H1 (cell line): ENCODE data around the gene ST8SIA3.

ENCODE experiments used
- EZH2 ChIP-seq: fragments of 200-600 bp; sonication (generic); IDR thresholded peaks from 2 replicates; pipeline ENCODE4 v1.7.1; 2012; ENCODE audit warnings: low read depth, mild to moderate bottlenecking, moderate library complexity, low read length, inconsistent platforms; ENCODE audit not compliant: severe bottlenecking
- JUND ChIP-seq: IDR thresholded peaks from 2 replicates; pipeline ENCODE4 v1.6.1; 2011; ENCODE audit warnings: mild to moderate bottlenecking, improper control_type of control experiment, low read length
- MAFK ChIP-seq: IDR thresholded peaks from 2 replicates; pipeline ENCODE4 v1.6.1; 2012; ENCODE audit warnings: low read depth, mild to moderate bottlenecking, improper control_type of control experiment, low read length
- POLR2A ChIP-seq, 2 experiments: IDR thresholded peaks; 1 replicate in 1 of 2; 2 replicates in 1 of 2; pipeline ENCODE4 v1.6.1; 2011; ENCODE audit warnings: low read depth in 2 of 2, low read length in 2 of 2, mild to moderate bottlenecking in 2 of 2; ENCODE audit errors: control extremely low read depth in 1 of 2
- POU5F1 ChIP-seq: IDR thresholded peaks from 2 replicates; pipeline ENCODE4 v1.6.1; 2011; ENCODE audit warnings: low read depth, mild to moderate bottlenecking, low read length, moderate library complexity
- SIRT6 ChIP-seq: IDR thresholded peaks from one replicate; pipeline ENCODE4 v1.7.1; 2012; ENCODE audit warnings: low read length, inconsistent platforms
- TAF1 ChIP-seq: IDR thresholded peaks from 2 replicates; pipeline ENCODE4 v1.6.1; 2011; ENCODE audit warnings: mild to moderate bottlenecking, low read depth, low read length
- TCF12 ChIP-seq: IDR thresholded peaks from 2 replicates; pipeline ENCODE4 v1.6.1; 2011; ENCODE audit warnings: low read depth, mild to moderate bottlenecking, low read length
- TF ChIP-seq, protein P1 (sequence below), 3 experiments: IDR thresholded peaks; 1 replicate in 2 of 3; 2 replicates in 1 of 3; pipeline versions ENCODE4 v1.5.1 to v1.6.1; 2011; ENCODE audit warnings: low read length in 3 of 3, mild to moderate bottlenecking in 3 of 3, inconsistent platforms in 2 of 3, low read depth in 1 of 3, moderate library complexity in 1 of 3; ENCODE audit not compliant: insufficient read depth in 1 of 3; ENCODE audit errors: control extremely low read depth in 1 of 3
- TF ChIP-seq, protein P2 (sequence below): IDR thresholded peaks from 2 replicates; pipeline ENCODE4 v1.6.1; 2011; ENCODE audit warnings: low read depth, mild to moderate bottlenecking, low read length; ENCODE audit not compliant: insufficient read depth

DNA sequence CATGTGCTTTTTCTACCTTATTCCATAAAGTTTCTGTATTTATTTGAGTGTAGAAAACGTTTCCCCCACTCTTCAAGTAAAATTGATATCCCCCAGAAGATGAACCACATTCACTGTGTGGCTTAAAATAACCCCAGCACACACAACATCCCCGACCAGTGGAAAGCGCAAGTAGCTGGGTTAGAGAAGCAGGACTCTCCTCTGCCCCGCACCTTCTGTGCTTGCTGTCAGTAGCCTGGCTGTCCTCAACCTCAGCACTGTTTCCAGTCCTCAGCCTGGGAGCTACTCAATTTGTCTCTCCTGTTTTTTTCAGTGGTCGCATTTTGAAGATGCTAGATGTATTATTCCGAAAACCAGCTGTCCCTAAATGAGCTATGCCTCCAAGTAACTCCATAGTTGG lies 18.0 kb upstream of the ST8SIA3 start:
- no peak for TF ChIP-seq SIRT6
- TF ChIP-seq, protein P1, sequence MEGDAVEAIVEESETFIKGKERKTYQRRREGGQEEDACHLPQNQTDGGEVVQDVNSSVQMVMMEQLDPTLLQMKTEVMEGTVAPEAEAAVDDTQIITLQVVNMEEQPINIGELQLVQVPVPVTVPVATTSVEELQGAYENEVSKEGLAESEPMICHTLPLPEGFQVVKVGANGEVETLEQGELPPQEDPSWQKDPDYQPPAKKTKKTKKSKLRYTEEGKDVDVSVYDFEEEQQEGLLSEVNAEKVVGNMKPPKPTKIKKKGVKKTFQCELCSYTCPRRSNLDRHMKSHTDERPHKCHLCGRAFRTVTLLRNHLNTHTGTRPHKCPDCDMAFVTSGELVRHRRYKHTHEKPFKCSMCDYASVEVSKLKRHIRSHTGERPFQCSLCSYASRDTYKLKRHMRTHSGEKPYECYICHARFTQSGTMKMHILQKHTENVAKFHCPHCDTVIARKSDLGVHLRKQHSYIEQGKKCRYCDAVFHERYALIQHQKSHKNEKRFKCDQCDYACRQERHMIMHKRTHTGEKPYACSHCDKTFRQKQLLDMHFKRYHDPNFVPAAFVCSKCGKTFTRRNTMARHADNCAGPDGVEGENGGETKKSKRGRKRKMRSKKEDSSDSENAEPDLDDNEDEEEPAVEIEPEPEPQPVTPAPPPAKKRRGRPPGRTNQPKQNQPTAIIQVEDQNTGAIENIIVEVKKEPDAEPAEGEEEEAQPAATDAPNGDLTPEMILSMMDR (IDR thresholded peaks at IDR 0.05; ENCODE audit: control extremely low read depth in 1 of 3, insufficient read depth in 1 of 3, low read depth in 1 of 3, low read length in 3 of 3) = no peak
- TF ChIP-seq EZH2 = no peak
- no peak for TF ChIP-seq TAF1
- TF ChIP-seq JUND = no peak
- TF ChIP-seq MAFK = no peak
- no peak for TF ChIP-seq POLR2A (IDR thresholded peaks at IDR 0.05; ENCODE audit: control extremely low read depth in 1 of 2, low read depth in 2 of 2, low read length in 2 of 2)
- no peak for TF ChIP-seq TCF12
- TF ChIP-seq POU5F1 = no peak
- TF ChIP-seq, protein P2, sequence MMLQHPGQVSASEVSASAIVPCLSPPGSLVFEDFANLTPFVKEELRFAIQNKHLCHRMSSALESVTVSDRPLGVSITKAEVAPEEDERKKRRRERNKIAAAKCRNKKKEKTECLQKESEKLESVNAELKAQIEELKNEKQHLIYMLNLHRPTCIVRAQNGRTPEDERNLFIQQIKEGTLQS = no peak
